Measurements from ENCODE around the gene UXT. TPM values are rescaled to one million over a fixed set of nuclear protein-coding genes. Genes with fewer than 3 reads are reported as not detected.

The UXT gene
- total RNA-seq, 6 experiments from 2014 or later: 40.2 to 53.5 (median 49.5) TPM

GRCh38 chrX:47648376-47648775, 10.6 kb downstream of the UXT start:
- no peak overlapping the region for H3K4me3 ChIP-seq
- whole genome bisulfite sequencing (ENCODE audit: insufficient coverage, low coverage, low lambda C conversion rate, missing lambda C conversion rate): 52% methylated on average over 2 of the region's 2 CpGs
- no peak for TF ChIP-seq CTCF (IDR thresholded peaks at IDR 0.05)
- no peak for TF ChIP-seq POLR2A (IDR thresholded peaks at IDR 0.05)

GRCh38 chrX:47646636-47647035, 12.3 kb downstream of the UXT start:
- DNase-seq: no peak
- Histone ChIP-seq H3K36me3 (no peaks in the 10 kb centered on the region), H3K9me3 (no peaks in the 10 kb centered on the region), H3K4me3 (no peak overlapping the region), H3K27me3 (no peaks in the 10 kb centered on the region), H3K27ac (no peak overlapping the region), H3K4me1 (peaks cover 0 to 4% (median 0%) of the 10 kb centered on the region in 4 donors)
- no peak for ATAC-seq
- WGBS (ENCODE audit: insufficient coverage, low coverage, low lambda C conversion rate, missing lambda C conversion rate): 32% methylated on average over 5 of the region's 6 CpGs
- TF ChIP-seq CTCF (IDR thresholded peaks at IDR 0.05): no peak
- TF ChIP-seq POLR2A (IDR thresholded peaks at IDR 0.05): no peak
- intact Hi-C loops (cut with DNase I): no loop called here

More at GRCh38 chrX:47648376-47648775, 10.6 kb downstream of the UXT start:
- H3K36me3 ChIP-seq: no peaks in the 10 kb centered on the region
- H3K27me3 ChIP-seq: no peaks in the 10 kb centered on the region
- H3K4me1 ChIP-seq: peaks cover 0 to 4% (median 0%) of the 10 kb centered on the region in 4 donors
- H3K9me3 ChIP-seq: no peaks in the 10 kb centered on the region
- ATAC-seq: no peak
- no peak for DNase-seq
- H3K27ac ChIP-seq: peak overlapping the region in 1 of 3 donors; percentile 8
- intact Hi-C loops (cut with DNase I): no loop called here

- intact Hi-C loops (cut with DNase I): no loop called here
- Histone ChIP-seq H3K36me3 (peaks cover 0 to 7% (median 0%) of the 10 kb centered on the region in 4 donors), H3K4me3 (no peak overlapping the region), H3K27me3 (no peaks in the 10 kb centered on the region), H3K4me1 (peaks cover 0 to 4% (median 0%) of the 10 kb centered on the region in 4 donors), H3K27ac (peak overlapping the region in 2 of 3 donors; percentile 36 to 58), H3K9me3 (no peaks in the 10 kb centered on the region)
- ATAC-seq (peak; percentile 37 to 57 (median 46)), DNase-seq (no peak)
- TF ChIP-seq POLR2A (IDR thresholded peaks at IDR 0.05) (no peak), CTCF (IDR thresholded peaks at IDR 0.05) (no peak)
- WGBS (ENCODE audit: insufficient coverage, low coverage, low lambda C conversion rate, missing lambda C conversion rate): 59% methylated on average over 3 of the region's 10 CpGs
These were observed 13.4 kb downstream of the UXT start for GRCh38 chrX:47645530-47645929.

GRCh38 chrX:47644557-47645091, 14.4 kb downstream of the UXT start:
- DNase-seq: no peak
- Histone ChIP-seq H3K9me3 (peaks cover 0 to 2% (median 0%) of the 10 kb centered on the region in 4 donors), H3K27me3 (no peaks in the 10 kb centered on the region), H3K4me3 (no peak overlapping the region), H3K27ac (peak overlapping the region in 2 of 3 donors; percentile 36 to 58), H3K4me1 (peaks cover 0 to 4% (median 0%) of the 10 kb centered on the region in 4 donors), H3K36me3 (peaks cover 0 to 16% (median 2%) of the 10 kb centered on the region in 4 donors)
- peak; percentile 19 to 34 (median 28) for TF ChIP-seq CTCF (IDR thresholded peaks at IDR 0.05)
- no peak for TF ChIP-seq POLR2A (IDR thresholded peaks at IDR 0.05)
- WGBS (ENCODE audit: insufficient coverage, low coverage, low lambda C conversion rate, missing lambda C conversion rate): 55% methylated on average over 9 of the region's 12 CpGs
- intact Hi-C loops (cut with DNase I): no loop called here
- ATAC-seq: peak; percentile 31 to 45 (median 38)

Data from right lobe of liver (tissue), 6 donors.